Adrenal gland (tissue), 12 donors: ENCODE results near the gene MSMP. TPM values are rescaled to one million over a fixed set of nuclear protein-coding genes. Genes with fewer than 3 reads are reported as not detected.

Source experiments
- DNase-seq, 7 donors: peaks; one replicate each; pipeline ENCODE4 v3.0.0-alpha.2; 2019 to 2020
- H3K27ac ChIP-seq, 5 donors: fragments of 200-600 bp; sonication (generic) in 4 of 5; 1 replicate in 3 of 5; 2 replicates in 2 of 5; pipeline versions ENCODE4 v1.5.1 to v1.8.0; 2016 to 2020; ENCODE audit warnings: mild to moderate bottlenecking in 1 of 5
- H3K27me3 ChIP-seq: fragments of 200-600 bp; 2 replicates; pipeline ENCODE4 v1.8.0; 2021
- H3K36me3 ChIP-seq, 2 donors: fragments of 200-600 bp; replicated peaks in 1 of 2; 1 replicate in 1 of 2; 2 replicates in 1 of 2; pipeline versions ENCODE4 v1.5.1 to v1.8.0; 2018 to 2022
- H3K4me1 ChIP-seq, 2 donors: fragments of 200-600 bp; replicated peaks in 1 of 2; 1 replicate in 1 of 2; 2 replicates in 1 of 2; pipeline versions ENCODE4 v1.5.1 to v1.8.0; 2018 to 2021
- H3K4me3 ChIP-seq, 4 donors: fragments of 200-600 bp; sonication (generic) in 3 of 4; one replicate each; pipeline ENCODE4 v1.5.1; 2016 to 2018
- H3K9me3 ChIP-seq, 3 donors: fragments of 200-600 bp; sonication (generic) in 1 of 3; replicated peaks in 1 of 3; 1 replicate in 2 of 3; 2 replicates in 1 of 3; pipeline versions ENCODE4 v1.5.1 to v1.8.0; 2016 to 2021
- POLR2A ChIP-seq, 2 donors: fragments of 450-650 bp; IDR thresholded peaks; one replicate each; pipeline ENCODE4 v1.6.1; 2017; ENCODE audit warnings: antibody characterized with exemption in 2 of 2, mild to moderate bottlenecking in 2 of 2, moderate library complexity in 1 of 2
- WGBS, 4 donors: extraction: QIAGEN DNeasy Blood & Tissue Kit in 2 of 4; methylation state at CpG; one replicate each; pipeline versions ENCODE4 v1.1.5 to v1.1.7; 2013 to 2017; 5-methylcytosine and 5-hydroxymethylcytosine counted together
- intact Hi-C, 2 donors: fragments of 100-400 bp; cut with DNase I; formaldehyde crosslinking; loops; one replicate each; pipeline versions ENCODE4 v1.14.1 to v1.15.0; 2022 to 2023
- polyA plus RNA-seq, 3 donors: library from polyadenylated mRNA; stranded (reverse); fragments of 200-250 nt in 2 of 3; fragments of 350-450 nt in 1 of 3; fragmentation: Illumina TruSeq in 1 of 3; extraction: RNeasy Lipid Tissue Mini Kit (QIAGEN cat#74804) in 1 of 3; gene quantifications; one replicate each; pipeline ENCODE4 v1.2.3, GENCODE V29; 2013 to 2014
- total RNA-seq, 9 donors: library from RNA; depleted of rRNA in 4 of 9; stranded (reverse); fragments of >200 nt in 4 of 9; fragments of 120-200 nt in 1 of 9; fragmentation: NEBNext Ultra II Directional in 1 of 9; extraction: Animal tissue kit (Norgen Biotek cat#: 25700) in 1 of 9; gene quantifications; one replicate each; pipeline versions ENCODE4 v1.1.0 to v1.2.4, GENCODE V29; 2013 to 2023
- TF ChIP-seq, protein P1 (sequence below), 6 experiments: fragments of 450-650 bp in 4 of 6; fragments of 200-600 bp in 2 of 6; sonication (generic) in 1 of 6; IDR thresholded peaks; 1 replicate in 5 of 6; 2 replicates in 1 of 6; pipeline versions ENCODE4 v1.5.1 to v1.8.0; 2016 to 2021; ENCODE audit warnings: antibody characterized with exemption in 6 of 6, mild to moderate bottlenecking in 2 of 6, moderate library complexity in 1 of 6
- donor health status: healthy with polysubstance abuse.
- donor health status: Bipolar disorder and iron deficiency.
- donor health status: DM: yes; HTN: yes; CAD: no.
- donor health status: DM: no; HTN: no; CAD: no.
- donor health status: DM: no; HTN: no; CAD: no.
- donor health status: DM: yes; HTN: yes; CAD: no.

The MSMP gene
- total and polyA plus RNA-seq, 12 donors, result 0.56 to 2.0 (median 1.2) TPM; not detected in 8

DNA sequence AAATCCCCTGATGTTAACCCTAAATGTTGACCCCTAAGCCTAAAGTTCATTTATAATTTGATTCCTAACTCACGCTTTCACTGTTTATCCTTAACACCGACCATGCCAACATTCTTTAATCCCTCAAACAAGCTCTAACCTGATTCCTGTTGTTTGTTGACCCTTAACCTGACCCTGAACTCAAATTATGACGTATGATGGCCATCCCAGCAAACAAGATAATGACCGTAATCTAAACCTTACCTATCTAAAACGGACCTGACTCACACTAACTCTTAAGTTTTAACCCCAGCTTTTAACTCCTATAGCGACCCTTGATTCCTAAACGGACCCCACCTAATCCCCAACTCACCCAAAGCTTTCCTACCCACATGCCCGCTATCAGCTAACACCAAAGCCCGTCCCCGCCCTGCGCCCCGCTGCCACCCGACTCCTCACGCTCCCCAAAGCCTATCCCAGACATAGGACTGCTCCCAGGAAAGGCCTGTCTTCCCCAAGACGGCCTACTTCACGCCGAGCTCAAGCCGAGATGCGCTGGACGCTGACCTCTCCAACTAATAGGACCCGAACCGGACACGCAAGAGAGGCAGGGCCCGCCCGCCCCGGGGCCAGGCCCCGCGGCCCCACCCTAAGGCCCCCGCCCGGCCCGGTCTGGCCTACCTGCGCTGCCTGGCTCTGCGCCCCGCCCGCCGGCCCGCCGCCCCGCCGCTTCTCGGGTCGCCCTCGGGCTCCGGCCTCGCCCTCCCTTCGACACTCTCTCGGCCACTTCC lies 22.5 kb downstream of the MSMP start:
- H3K27ac ChIP-seq, result peak overlapping the region; percentile 83 to 99 (median 93)
- H3K4me3 ChIP-seq, result peak overlapping the region; percentile 38 to 90 (median 66)
- no peaks in the 10 kb centered on the region for H3K27me3 ChIP-seq
- 0 to 1% (median 0%) methylated on average over 16 to 47 of the region's 47 CpGs for WGBS, 4 donors
- peaks cover 55 to 64% of the 10 kb centered on the region in 2 donors for H3K4me1 ChIP-seq
- intact Hi-C loops, result loop anchor here in 1 of 2 donors (5.0 kb wide), 1 partner anchor 69 kb away; no protein-coding TSS in a partner anchor
- no peaks in the 10 kb centered on the region for H3K9me3 ChIP-seq
- DNase-seq, result no peak
- H3K36me3 ChIP-seq, result peaks cover 0 to 24% of the 10 kb centered on the region in 2 donors
- no peak for TF ChIP-seq POLR2A (IDR thresholded peaks at IDR 0.05)
- TF ChIP-seq, protein P1, sequence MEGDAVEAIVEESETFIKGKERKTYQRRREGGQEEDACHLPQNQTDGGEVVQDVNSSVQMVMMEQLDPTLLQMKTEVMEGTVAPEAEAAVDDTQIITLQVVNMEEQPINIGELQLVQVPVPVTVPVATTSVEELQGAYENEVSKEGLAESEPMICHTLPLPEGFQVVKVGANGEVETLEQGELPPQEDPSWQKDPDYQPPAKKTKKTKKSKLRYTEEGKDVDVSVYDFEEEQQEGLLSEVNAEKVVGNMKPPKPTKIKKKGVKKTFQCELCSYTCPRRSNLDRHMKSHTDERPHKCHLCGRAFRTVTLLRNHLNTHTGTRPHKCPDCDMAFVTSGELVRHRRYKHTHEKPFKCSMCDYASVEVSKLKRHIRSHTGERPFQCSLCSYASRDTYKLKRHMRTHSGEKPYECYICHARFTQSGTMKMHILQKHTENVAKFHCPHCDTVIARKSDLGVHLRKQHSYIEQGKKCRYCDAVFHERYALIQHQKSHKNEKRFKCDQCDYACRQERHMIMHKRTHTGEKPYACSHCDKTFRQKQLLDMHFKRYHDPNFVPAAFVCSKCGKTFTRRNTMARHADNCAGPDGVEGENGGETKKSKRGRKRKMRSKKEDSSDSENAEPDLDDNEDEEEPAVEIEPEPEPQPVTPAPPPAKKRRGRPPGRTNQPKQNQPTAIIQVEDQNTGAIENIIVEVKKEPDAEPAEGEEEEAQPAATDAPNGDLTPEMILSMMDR (IDR thresholded peaks at IDR 0.05), result no peak

DNA sequence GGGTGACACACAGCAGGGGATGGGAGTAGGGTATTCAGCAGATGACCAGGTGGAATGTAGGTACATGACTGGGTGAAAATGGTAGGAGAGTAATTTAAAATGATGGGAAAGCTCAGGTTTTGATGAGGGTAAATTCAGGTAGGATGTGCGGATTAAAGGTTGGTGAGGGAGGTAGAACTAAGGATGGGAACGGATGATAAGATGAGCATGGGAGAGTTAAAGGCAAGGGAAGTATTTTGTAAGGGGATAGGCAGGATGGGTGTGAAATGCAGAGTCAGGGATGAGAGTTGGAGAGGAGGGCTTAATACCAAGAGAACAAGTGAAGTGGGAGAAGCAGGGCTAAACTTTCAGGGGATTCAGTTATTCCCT lies 23.6 kb downstream of the MSMP start:
- WGBS, 4 donors, result 63 to 73% (median 71%) methylated on average over 2 of the region's 2 CpGs
- H3K36me3 ChIP-seq, result peaks cover 0 to 16% of the 10 kb centered on the region in 2 donors
- intact Hi-C loops, result loop anchor here in 1 of 2 donors (5.0 kb wide), 1 partner anchor 68 kb away; no protein-coding TSS in a partner anchor
- H3K4me3 ChIP-seq, result peak overlapping the region in 1 of 4 donors; percentile 90
- H3K4me1 ChIP-seq, result peaks cover 56 to 70% of the 10 kb centered on the region in 2 donors
- H3K9me3 ChIP-seq, result no peaks in the 10 kb centered on the region
- H3K27ac ChIP-seq, result peak overlapping the region in 4 of 5 donors; percentile 83 to 99 (median 94)
- TF ChIP-seq, protein P1 (IDR thresholded peaks at IDR 0.05), result no peak
- TF ChIP-seq POLR2A (IDR thresholded peaks at IDR 0.05), result no peak
- no peak for DNase-seq
- H3K27me3 ChIP-seq, result no peaks in the 10 kb centered on the region

DNA sequence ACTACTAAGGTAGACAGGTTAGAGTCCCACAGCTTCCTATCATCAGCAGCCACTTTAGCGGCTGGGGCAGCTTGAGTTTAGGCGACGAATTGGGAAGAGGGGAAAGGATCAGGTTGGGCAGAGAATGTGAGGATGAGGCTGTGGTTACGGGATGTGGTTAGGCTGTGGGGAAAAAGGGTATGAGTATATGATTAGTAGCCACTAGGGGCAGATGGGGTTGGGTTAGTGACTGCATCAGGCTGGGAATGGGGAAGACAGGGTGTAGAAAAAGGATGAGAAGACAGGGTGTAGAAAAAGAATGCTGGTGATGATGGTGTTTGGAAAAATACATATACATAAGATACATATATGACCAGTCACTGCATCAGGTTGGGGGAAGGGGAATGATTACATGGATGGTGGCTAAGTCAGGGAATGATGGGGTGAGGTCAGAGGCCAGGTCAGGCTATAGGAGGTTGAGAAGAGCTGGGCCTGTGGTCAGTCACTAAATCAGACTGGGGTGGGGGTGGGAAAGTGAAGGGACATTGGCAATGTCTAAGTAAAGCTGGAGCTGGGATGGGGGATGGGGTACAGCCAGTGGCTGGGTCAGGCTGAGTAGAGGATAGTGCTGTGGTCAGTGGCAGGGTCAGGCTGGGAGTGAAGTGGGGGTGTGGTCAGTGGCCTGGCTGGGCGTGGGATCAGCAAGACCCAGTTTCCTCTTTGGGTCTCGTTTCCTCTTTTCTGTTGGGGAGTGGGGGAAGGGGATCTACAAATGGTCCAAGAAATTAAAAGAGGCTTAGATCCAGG lies 24.2 kb downstream of the MSMP start:
- H3K4me1 ChIP-seq, result peaks cover 56 to 70% of the 10 kb centered on the region in 2 donors

More for the DNA sequence above, 24.2 kb downstream of the MSMP start:
- TF ChIP-seq POLR2A (IDR thresholded peaks at IDR 0.05), result peak in 1 of 2 donors; percentile 13
- TF ChIP-seq, protein P1 (IDR thresholded peaks at IDR 0.05), result peak; percentile 43 to 72 (median 58)
- intact Hi-C loops, result loop anchor here in 1 of 2 donors (5.0 kb wide), 2 partner anchors 38 to 68 kb away; no protein-coding TSS in a partner anchor
- H3K4me3 ChIP-seq, result peak overlapping the region in 1 of 4 donors; percentile 90
- no peaks in the 10 kb centered on the region for H3K27me3 ChIP-seq
- DNase-seq, result peak; percentile 59 to 82 (median 64)
- peaks cover 0 to 16% of the 10 kb centered on the region in 2 donors for H3K36me3 ChIP-seq
- H3K27ac ChIP-seq, result peak overlapping the region in 4 of 5 donors; percentile 60 to 99 (median 90)
- WGBS, 4 donors, result 19 to 26% (median 20%) methylated on average over 6 of the region's 6 CpGs
- H3K9me3 ChIP-seq, result no peaks in the 10 kb centered on the region
